Esophagus muscularis mucosa (tissue), 4 donors: Measurements from ENCODE around the gene PKP1. TPM values are rescaled to one million over a fixed set of nuclear protein-coding genes. Genes with fewer than 3 reads are reported as not detected.
A peak's percentile ranks its signal among the peaks of the same experiment; 100 is the strongest.

ENCODE experiments used
- DNase-seq: peaks from one replicate; pipeline ENCODE4 v3.0.0-alpha.2; 2017; ENCODE audit errors: extremely low spot score
- H3K27ac ChIP-seq, 4 donors: fragments of 200-600 bp; sonication (generic); replicated peaks in 1 of 4; 1 replicate in 3 of 4; 2 replicates in 1 of 4; pipeline ENCODE4 v1.5.1; 2016 to 2019; ENCODE audit warnings: mild to moderate bottlenecking in 1 of 4
- H3K27me3 ChIP-seq, 4 donors: fragments of 200-600 bp; sonication (generic); one replicate each; pipeline versions ENCODE4 v1.5.1 to v1.6.0; 2016 to 2019
- H3K36me3 ChIP-seq, 4 donors: fragments of 200-600 bp; sonication (generic); one replicate each; pipeline ENCODE4 v1.5.1; 2016 to 2019
- H3K4me1 ChIP-seq, 4 donors: fragments of 200-600 bp; sonication (generic); one replicate each; pipeline ENCODE4 v1.5.1; 2016 to 2019
- H3K4me3 ChIP-seq, 4 donors: fragments of 200-600 bp; sonication (generic); 1 replicate in 2 of 4; 2 replicates in 2 of 4; pipeline ENCODE4 v1.5.1; 2016 to 2019; ENCODE audit warnings: mild to moderate bottlenecking in 4 of 4, moderate library complexity in 1 of 4
- H3K9me3 ChIP-seq, 4 donors: fragments of 200-600 bp; sonication (generic); 1 replicate in 3 of 4; 2 replicates in 1 of 4; pipeline ENCODE4 v1.5.1; 2016 to 2019
- EP300 ChIP-seq: sonication (generic); formaldehyde crosslinking; IDR thresholded peaks from one replicate; pipeline ENCODE4 v1.6.1; 2017; ENCODE audit warnings: antibody characterized with exemption
- POLR2A ChIP-seq: fragments of 450-650 bp; IDR thresholded peaks from one replicate; pipeline ENCODE4 v1.6.1; 2017; ENCODE audit warnings: antibody characterized with exemption, moderate library complexity, mild to moderate bottlenecking, low read depth
- POLR2AphosphoS5 ChIP-seq, 2 donors: sonication (generic); formaldehyde crosslinking; IDR thresholded peaks; one replicate each; pipeline ENCODE4 v1.6.1; 2017; ENCODE audit warnings: antibody characterized with exemption in 2 of 2
- WGBS: methylation state at CpG from one replicate; pipeline ENCODE4 v1.1.5; 2018; 5-methylcytosine and 5-hydroxymethylcytosine counted together
- intact Hi-C: fragments of 100-400 bp; cut with DNase I; formaldehyde crosslinking; loops from one replicate; pipeline ENCODE4 v1.15.1; 2023
- total RNA-seq, 4 donors: library from RNA; depleted of rRNA; stranded (reverse); fragments of >200 nt; gene quantifications; one replicate each; pipeline versions ENCODE4 v1.1.0 to v1.2.1, GENCODE V29; 2016
- TF ChIP-seq, protein P1 (sequence below), 3 experiments: fragments of 200-600 bp in 2 of 3; fragments of 450-650 bp in 1 of 3; sonication (generic) in 2 of 3; IDR thresholded peaks; one replicate each; pipeline ENCODE4 v1.5.1; 2017 to 2019; ENCODE audit warnings: antibody characterized with exemption in 3 of 3, mild to moderate bottlenecking in 2 of 3, moderate library complexity in 1 of 3

Gene PKP1
- total RNA-seq, 4 donors from 2014 or later: 0.50 to 1.9 (median 1.3) TPM

DNA sequence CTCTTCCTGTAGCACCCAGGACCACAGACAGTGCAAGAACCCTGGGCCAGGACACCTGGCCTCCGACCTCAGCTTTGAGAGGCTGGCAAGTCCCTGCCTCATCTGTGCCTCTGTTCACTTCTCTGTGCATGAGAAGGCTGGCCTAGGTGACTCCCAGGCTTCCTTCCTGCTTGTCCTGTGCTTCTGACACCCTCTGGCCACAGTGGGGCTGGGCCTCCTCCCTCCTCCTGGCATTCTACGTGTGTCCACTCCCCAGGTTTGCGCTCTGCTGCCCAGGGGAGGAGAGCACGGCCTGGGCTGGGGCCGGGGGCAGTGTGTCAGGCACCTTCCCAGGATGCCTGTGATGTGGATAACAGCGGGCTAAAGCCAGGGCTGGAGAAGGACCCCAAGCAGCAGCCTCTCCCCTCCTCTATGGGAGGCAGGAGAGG lies 30.3 kb upstream of the PKP1 start:
- intact Hi-C loops: loop anchor here (5.0 kb wide), 1 partner anchor 154 kb away; no protein-coding TSS in a partner anchor
- no peak overlapping the region for H3K27ac ChIP-seq
- 86% methylated on average over 4 of the region's 6 CpGs for WGBS
- no peaks in the 10 kb centered on the region for H3K36me3 ChIP-seq
- H3K9me3 ChIP-seq: no peaks in the 10 kb centered on the region
- H3K4me1 ChIP-seq: no peaks in the 10 kb centered on the region
- peak; percentile 85 for DNase-seq
- no peak overlapping the region for H3K4me3 ChIP-seq
- H3K27me3 ChIP-seq: peaks cover 0 to 12% (median 0%) of the 10 kb centered on the region in 4 donors
- no peak for TF ChIP-seq EP300
- no peak for TF ChIP-seq POLR2A
- no peak for TF ChIP-seq POLR2AphosphoS5 (IDR thresholded peaks at IDR 0.05)
- TF ChIP-seq, protein P1, sequence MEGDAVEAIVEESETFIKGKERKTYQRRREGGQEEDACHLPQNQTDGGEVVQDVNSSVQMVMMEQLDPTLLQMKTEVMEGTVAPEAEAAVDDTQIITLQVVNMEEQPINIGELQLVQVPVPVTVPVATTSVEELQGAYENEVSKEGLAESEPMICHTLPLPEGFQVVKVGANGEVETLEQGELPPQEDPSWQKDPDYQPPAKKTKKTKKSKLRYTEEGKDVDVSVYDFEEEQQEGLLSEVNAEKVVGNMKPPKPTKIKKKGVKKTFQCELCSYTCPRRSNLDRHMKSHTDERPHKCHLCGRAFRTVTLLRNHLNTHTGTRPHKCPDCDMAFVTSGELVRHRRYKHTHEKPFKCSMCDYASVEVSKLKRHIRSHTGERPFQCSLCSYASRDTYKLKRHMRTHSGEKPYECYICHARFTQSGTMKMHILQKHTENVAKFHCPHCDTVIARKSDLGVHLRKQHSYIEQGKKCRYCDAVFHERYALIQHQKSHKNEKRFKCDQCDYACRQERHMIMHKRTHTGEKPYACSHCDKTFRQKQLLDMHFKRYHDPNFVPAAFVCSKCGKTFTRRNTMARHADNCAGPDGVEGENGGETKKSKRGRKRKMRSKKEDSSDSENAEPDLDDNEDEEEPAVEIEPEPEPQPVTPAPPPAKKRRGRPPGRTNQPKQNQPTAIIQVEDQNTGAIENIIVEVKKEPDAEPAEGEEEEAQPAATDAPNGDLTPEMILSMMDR (IDR thresholded peaks at IDR 0.05): no peak

DNA sequence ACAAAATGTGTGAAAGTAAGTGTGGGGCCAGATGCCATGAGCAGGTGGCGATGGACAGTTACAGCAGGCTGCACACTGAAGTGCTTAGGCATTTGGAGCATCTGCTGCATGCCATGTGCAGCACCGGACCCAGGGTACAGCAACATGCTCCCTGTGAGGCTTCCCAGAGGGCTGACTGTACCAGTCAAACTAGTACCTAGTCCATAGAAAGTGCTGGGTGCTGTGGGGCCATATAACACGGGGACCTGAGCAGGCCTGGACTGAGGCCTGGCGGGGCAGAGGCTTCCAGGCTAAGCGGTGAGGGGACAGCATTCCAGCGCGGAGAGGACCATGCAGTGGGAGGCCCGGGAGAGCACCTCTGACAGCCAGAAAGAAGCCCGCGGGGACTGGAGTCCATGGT lies 29.9 kb upstream of the PKP1 start:
- Histone ChIP-seq H3K4me3 (no peak overlapping the region), H3K4me1 (no peaks in the 10 kb centered on the region), H3K9me3 (no peaks in the 10 kb centered on the region), H3K27me3 (peaks cover 0 to 12% (median 0%) of the 10 kb centered on the region in 4 donors), H3K27ac (no peak overlapping the region), H3K36me3 (no peaks in the 10 kb centered on the region)
- 80% methylated on average over 8 of the region's 10 CpGs for WGBS
- intact Hi-C loops: loop anchor here (5.0 kb wide), 1 partner anchor 154 kb away; no protein-coding TSS in a partner anchor
- TF ChIP-seq EP300: no peak
- TF ChIP-seq, protein P1 (IDR thresholded peaks at IDR 0.05): no peak
- TF ChIP-seq POLR2A: no peak
- no peak for TF ChIP-seq POLR2AphosphoS5 (IDR thresholded peaks at IDR 0.05)
- DNase-seq: peak; percentile 84

DNA sequence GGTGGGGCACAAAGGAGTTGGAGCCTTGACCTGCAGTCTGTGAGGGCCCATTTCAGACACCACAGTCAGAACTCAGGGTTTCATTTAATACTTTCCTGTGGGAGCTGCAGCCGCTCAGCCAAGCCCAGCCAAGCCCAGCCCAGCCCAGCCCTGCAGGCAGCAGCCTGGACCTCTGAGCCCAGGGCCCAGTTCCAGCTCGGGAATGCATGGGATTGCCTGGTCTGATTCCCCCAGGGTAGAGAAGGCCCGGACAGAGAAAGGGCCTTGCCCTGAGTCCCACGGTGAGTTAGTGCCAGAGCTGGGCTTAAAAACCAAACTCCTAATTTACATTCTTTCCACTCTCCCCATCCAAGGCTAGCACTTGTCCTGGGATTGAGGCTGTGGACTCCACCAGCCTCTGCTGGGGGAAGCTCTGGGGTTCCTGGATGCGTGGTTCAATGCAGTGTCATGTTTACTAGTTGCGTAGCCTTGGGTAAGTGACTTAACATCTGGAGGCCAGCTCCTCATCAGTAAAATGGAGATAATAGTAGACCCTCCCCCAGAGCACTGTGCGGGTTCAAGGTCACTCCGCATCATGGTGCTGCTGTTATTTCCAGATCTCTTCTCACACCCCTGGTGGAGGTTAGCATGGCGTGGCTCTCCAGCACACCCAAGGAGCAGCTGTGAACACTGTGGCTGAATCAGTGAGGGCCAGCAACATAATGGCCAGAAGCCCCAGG lies 29.2 kb upstream of the PKP1 start:
- TF ChIP-seq, protein P1 (IDR thresholded peaks at IDR 0.05): no peak
- no peak for TF ChIP-seq EP300
- TF ChIP-seq POLR2AphosphoS5 (IDR thresholded peaks at IDR 0.05): no peak
- no peak for TF ChIP-seq POLR2A
- no peak overlapping the region for H3K27ac ChIP-seq
- no peak overlapping the region for H3K4me3 ChIP-seq
- no peaks in the 10 kb centered on the region for H3K9me3 ChIP-seq
- no peaks in the 10 kb centered on the region for H3K36me3 ChIP-seq
- DNase-seq: peak; percentile 70
- intact Hi-C loops: loop anchor here (1.0 to 5.0 kb wide), 2 partner anchors 107 to 153 kb away; no protein-coding TSS in a partner anchor
- 87% methylated on average over 3 of the region's 9 CpGs for WGBS
- peaks cover 0 to 19% (median 0%) of the 10 kb centered on the region in 4 donors for H3K27me3 ChIP-seq
- H3K4me1 ChIP-seq: no peaks in the 10 kb centered on the region

DNA sequence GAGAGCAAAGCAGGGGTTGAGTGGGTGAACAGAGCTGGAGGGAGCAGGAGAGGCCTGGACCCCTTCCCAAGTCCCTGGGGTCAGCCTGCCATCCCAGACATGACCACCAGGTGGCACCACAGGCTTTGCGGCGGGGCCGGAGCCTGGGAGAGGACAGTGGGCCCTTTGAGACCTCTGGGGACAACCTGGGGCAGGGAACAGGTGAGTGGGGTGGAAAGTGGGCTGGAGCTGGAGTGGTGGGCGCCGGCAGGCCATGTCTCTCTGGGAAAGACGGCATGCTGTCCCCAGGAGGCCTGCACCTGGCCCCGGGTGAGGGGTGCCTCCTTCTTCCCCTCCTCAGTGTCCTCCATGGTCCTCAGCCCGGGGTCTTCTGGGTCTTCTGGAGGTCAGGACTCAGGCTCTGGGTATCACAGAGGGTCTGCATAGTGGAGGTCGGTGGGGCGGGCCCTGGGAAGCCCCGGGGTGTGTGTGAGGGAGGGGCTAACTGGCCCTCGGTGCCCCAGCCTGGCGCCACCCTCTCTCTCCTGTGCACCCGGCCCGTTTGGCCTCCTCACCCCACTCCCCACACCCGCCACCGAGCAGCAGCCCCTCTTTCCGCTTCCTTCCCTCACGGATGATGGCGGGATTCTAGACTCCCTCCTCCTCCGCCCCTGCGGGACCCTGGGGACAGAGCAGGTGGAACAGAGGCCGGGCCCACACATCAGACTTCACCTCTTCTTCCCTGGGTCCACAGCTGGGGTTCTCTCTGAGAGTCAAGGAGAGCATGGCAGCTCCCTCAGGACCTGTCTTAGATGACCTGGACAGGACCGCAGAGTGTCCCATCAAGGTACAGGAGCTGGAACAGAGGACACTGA lies 28.5 kb upstream of the PKP1 start:
- H3K9me3 ChIP-seq: no peaks in the 10 kb centered on the region
- H3K27me3 ChIP-seq: peaks cover 0 to 27% (median 1%) of the 10 kb centered on the region in 4 donors
- WGBS: 49% methylated on average over 22 of the region's 24 CpGs
- no peak overlapping the region for H3K27ac ChIP-seq
- H3K36me3 ChIP-seq: no peaks in the 10 kb centered on the region
- TF ChIP-seq POLR2A: no peak
- TF ChIP-seq, protein P1 (IDR thresholded peaks at IDR 0.05): peak; percentile 89 to 99 (median 96)
- intact Hi-C loops: loop anchor here (1.0 to 5.0 kb wide), 2 partner anchors 106 to 152 kb away; no protein-coding TSS in a partner anchor
- peak; percentile 86 for DNase-seq
- no peak overlapping the region for H3K4me3 ChIP-seq
- H3K4me1 ChIP-seq: peaks cover 4 to 7% (median 6%) of the 10 kb centered on the region in 4 donors
